CD4-positive, CD25-positive, alpha-beta regulatory T cell (primary cell): Measurements from ENCODE around the gene LEMD3. TPM values are rescaled to one million over a fixed set of nuclear protein-coding genes. Genes with fewer than 3 reads are reported as not detected.

ENCODE experiments used
- ATAC-seq, 2 donors: fragments of 150-1000 bp; cut with Tn5 transposase; one replicate each; pipeline ENCODE4 v1.10.0; 2021; ENCODE audit warnings: low read depth in 2 of 2, moderate number of reproducible peaks in 2 of 2, moderate library complexity in 1 of 2
- DNase-seq, 3 donors: peaks; one replicate each; pipeline versions ENCODE4 v3.0.0 to v3.0.0-alpha.2; 2012 to 2022; ENCODE audit warnings: mixed read lengths in 1 of 3
- H3K27ac ChIP-seq: one replicate; pipeline ENCODE4 v1.7.0; 2013; ENCODE audit warnings: mild to moderate bottlenecking, low read length; ENCODE audit not compliant: insufficient read depth, poor library complexity, severe bottlenecking
- H3K27me3 ChIP-seq: one replicate; pipeline ENCODE4 v1.7.0; 2013; ENCODE audit warnings: low read length; ENCODE audit not compliant: control insufficient read depth, insufficient read depth
- H3K36me3 ChIP-seq: one replicate; pipeline ENCODE4 v1.7.0; 2013; ENCODE audit warnings: mild to moderate bottlenecking, low read length, moderate library complexity; ENCODE audit not compliant: control insufficient read depth, insufficient read depth
- H3K4me1 ChIP-seq: 2 replicates; pipeline ENCODE4 v1.7.0; 2013; ENCODE audit warnings: mild to moderate bottlenecking, low read length; ENCODE audit not compliant: insufficient read depth, control insufficient read depth, poor library complexity, severe bottlenecking
- H3K4me3 ChIP-seq: one replicate; pipeline ENCODE4 v1.7.0; 2013; ENCODE audit warnings: low read depth, mild to moderate bottlenecking, low read length, moderate library complexity
- H3K9me3 ChIP-seq, 2 experiments: 1 replicate in 1 of 2; 2 replicates in 1 of 2; pipeline ENCODE4 v1.7.0; 2013; ENCODE audit warnings: low read length in 2 of 2, mild to moderate bottlenecking in 1 of 2, moderate library complexity in 1 of 2; ENCODE audit not compliant: control insufficient read depth in 2 of 2
- H3K27ac Mint-ChIP-seq, 3 donors: one replicate each; pipeline ENCODE4 v1.8.0; 2020 to 2022; ENCODE audit warnings: mild to moderate bottlenecking in 3 of 3, mixed read lengths in 3 of 3, moderate library complexity in 2 of 3
- H3K27me3 Mint-ChIP-seq: one replicate; pipeline ENCODE4 v1.8.0; 2022; ENCODE audit warnings: mild to moderate bottlenecking, mixed read lengths
- H3K36me3 Mint-ChIP-seq: one replicate; pipeline ENCODE4 v1.8.0; 2020; ENCODE audit warnings: mixed read lengths
- H3K4me1 Mint-ChIP-seq, 4 donors: one replicate each; pipeline ENCODE4 v1.8.0; 2020 to 2022; ENCODE audit warnings: mixed read lengths in 4 of 4, mild to moderate bottlenecking in 1 of 4
- H3K4me3 Mint-ChIP-seq, 4 donors: one replicate each; pipeline ENCODE4 v1.8.0; 2020 to 2022; ENCODE audit warnings: mild to moderate bottlenecking in 4 of 4, mixed read lengths in 4 of 4, moderate library complexity in 3 of 4
- H3K9me3 Mint-ChIP-seq, 7 donors: one replicate each; pipeline ENCODE4 v1.8.0; 2020 to 2022; ENCODE audit warnings: mixed read lengths in 7 of 7, mild to moderate bottlenecking in 3 of 7, moderate library complexity in 2 of 7
- polyA plus RNA-seq, 4 donors: library from polyadenylated mRNA; unstranded; fragments of 300-500 nt; fragmentation: Illumina TruSeq; gene quantifications; one replicate each; pipeline ENCODE4 v1.2.3, GENCODE V29; 2021
- total RNA-seq: library from RNA; stranded (reverse); gene quantifications from one replicate; pipeline ENCODE4 v1.2.3, GENCODE V29; 2022

LEMD3 gene
- total and polyA plus RNA-seq, 5 donors from 2014 or later, result 31.4 to 68.9 (median 37.4) TPM

DNA sequence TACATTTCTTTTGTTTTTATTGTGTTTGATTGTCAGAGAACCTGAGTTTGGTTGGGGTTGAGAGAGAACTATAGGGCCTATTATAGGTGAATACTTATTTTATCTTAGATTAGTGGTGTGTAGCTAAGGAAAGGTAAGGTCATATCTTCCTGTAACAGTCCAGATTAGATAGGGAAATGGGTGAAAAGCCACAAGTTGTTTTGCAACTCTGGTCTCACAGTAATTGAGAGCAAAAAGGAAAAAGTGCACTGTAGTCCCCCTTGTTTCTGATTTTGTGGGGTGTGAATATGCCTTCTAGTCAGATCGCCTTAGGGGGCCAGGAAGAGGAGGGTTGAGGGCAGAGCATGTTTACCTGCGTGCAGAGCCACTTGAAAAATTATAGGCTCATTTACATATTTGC lies 118.0 kb downstream of the LEMD3 start:
- H3K4me3 Mint-ChIP-seq, result no peak overlapping the region
- no peak overlapping the region for H3K4me3 ChIP-seq
- no peaks in the 10 kb centered on the region for H3K36me3 Mint-ChIP-seq
- H3K4me1 Mint-ChIP-seq, result no peaks in the 10 kb centered on the region
- DNase-seq, result no peak
- H3K27me3 Mint-ChIP-seq, result peaks cover 12% of the 10 kb centered on the region
- no peak overlapping the region for H3K27ac ChIP-seq
- no peak for ATAC-seq
- no peaks in the 10 kb centered on the region for H3K36me3 ChIP-seq
- H3K4me1 ChIP-seq, result no peaks in the 10 kb centered on the region
- no peak overlapping the region for H3K27ac Mint-ChIP-seq
- no peaks in the 10 kb centered on the region for H3K9me3 Mint-ChIP-seq
- peaks cover 3% of the 10 kb centered on the region for H3K27me3 ChIP-seq
- H3K9me3 ChIP-seq, result no peaks in the 10 kb centered on the region

DNA sequence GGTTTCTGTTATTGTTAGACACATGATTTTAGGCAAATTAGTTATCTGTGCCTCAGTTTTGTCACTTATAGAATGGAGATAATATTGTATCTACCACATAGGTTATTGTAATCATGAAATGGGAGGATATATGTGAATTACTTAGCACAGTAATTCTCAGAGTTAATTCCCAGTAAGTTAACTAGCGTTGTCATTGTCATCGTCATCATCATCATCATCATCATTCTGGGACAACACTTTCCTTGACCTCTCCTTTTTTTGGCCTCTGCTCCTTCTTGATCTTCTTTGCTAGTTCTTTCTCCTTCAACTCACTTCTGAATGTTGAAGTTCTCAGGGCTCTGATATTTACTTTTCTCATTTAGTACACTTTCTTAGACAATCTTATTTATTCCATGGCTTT lies 122.9 kb downstream of the LEMD3 start:
- no peak overlapping the region for H3K4me3 Mint-ChIP-seq
- no peaks in the 10 kb centered on the region for H3K36me3 Mint-ChIP-seq
- Histone ChIP-seq H3K9me3 (no peaks in the 10 kb centered on the region), H3K27ac (no peak overlapping the region), H3K36me3 (no peaks in the 10 kb centered on the region), H3K4me3 (no peak overlapping the region), H3K27me3 (peaks cover 5% of the 10 kb centered on the region), H3K4me1 (no peaks in the 10 kb centered on the region)
- H3K9me3 Mint-ChIP-seq, result peaks cover 0 to 6% (median 0%) of the 10 kb centered on the region in 7 donors
- no peak overlapping the region for H3K27ac Mint-ChIP-seq
- ATAC-seq, result no peak
- H3K27me3 Mint-ChIP-seq, result peaks cover 25% of the 10 kb centered on the region
- DNase-seq, result no peak
- H3K4me1 Mint-ChIP-seq, result no peaks in the 10 kb centered on the region

GRCh38 chr12:65293735-65294134 lies 124.4 kb downstream of the LEMD3 start:
- DNase-seq (no peak), ATAC-seq (no peak)
- no peaks in the 10 kb centered on the region for H3K9me3 ChIP-seq
- Mint-ChIP-seq H3K27ac (no peak overlapping the region), H3K4me1 (no peaks in the 10 kb centered on the region), H3K27me3 (peaks cover 20% of the 10 kb centered on the region), H3K36me3 (no peaks in the 10 kb centered on the region), H3K9me3 (peaks cover 0 to 6% (median 0%) of the 10 kb centered on the region in 7 donors), H3K4me3 (no peak overlapping the region)
- H3K4me1 ChIP-seq, result no peaks in the 10 kb centered on the region
- no peak overlapping the region for H3K27ac ChIP-seq
- H3K36me3 ChIP-seq, result no peaks in the 10 kb centered on the region
- H3K4me3 ChIP-seq, result no peak overlapping the region
- H3K27me3 ChIP-seq, result peaks cover 5% of the 10 kb centered on the region

DNA sequence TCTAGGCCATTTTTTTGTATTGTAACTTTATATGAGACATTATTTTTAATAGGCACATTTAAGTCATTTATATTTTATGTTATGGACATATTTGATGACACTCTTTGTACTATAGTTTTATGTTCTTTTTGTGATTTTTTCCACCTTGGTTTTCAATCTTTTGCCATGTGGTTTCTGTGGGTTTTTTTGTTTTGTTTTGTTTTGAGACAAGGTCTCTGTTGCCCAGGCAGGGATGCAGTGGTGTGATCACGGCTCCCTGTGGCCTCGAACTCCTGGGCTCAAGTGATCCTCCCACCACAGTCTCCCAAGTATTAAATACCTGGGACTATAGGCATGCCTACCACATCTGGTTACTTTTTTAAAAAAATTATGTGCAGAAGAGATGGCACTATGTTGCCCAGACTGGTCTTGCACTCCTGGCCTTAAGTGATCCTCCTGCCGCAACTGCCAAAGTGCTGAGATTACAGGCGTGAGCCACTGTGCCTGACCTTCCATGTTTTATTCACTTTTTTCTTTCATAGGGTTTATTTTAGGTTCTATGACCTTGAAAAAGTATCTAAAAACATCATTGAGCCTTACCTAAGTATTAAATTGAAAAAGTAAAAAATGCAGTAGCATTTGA lies 125.4 kb downstream of the LEMD3 start:
- no peak overlapping the region for H3K27ac ChIP-seq
- H3K9me3 Mint-ChIP-seq, result peaks cover 0 to 6% (median 0%) of the 10 kb centered on the region in 7 donors

DNA sequence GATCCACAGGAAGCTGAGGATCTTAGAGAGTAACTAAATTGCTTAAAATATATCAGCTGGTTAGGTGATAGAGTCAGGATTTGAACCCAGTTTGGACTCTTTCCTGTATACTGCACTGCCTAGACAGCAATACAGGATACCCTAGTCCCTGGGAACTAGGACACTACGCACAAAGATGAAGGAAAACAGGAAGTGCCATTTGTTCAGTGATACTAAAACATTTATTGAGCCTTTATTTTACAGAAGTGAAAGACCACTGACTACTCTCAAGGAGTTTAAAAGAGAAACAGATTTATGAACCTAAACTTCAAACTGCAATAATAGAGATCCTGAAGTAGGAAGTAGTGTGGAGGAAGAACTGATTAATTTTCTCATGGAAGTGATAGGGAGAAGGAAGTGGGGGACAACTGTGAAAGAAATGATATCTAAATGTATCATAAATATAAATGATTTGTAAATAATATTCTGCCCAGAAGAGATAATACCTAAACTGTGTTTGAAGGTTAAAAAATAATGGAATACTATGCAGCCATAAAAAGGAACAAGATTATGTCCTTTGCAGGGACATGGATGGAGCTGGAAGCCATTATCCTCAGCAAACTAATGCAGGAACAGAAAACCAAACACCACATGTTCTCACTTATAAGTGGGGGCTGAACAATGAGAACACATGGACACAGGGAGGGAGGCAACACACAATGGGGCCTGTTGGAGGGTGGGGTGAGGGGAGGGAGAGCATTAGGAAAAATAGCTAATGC lies 127.3 kb downstream of the LEMD3 start:
- H3K27me3 Mint-ChIP-seq, result peaks cover 21% of the 10 kb centered on the region
- H3K9me3 Mint-ChIP-seq, result peaks cover 0 to 6% (median 0%) of the 10 kb centered on the region in 7 donors
- no peaks in the 10 kb centered on the region for H3K36me3 Mint-ChIP-seq
- Histone ChIP-seq H3K4me3 (no peak overlapping the region), H3K9me3 (no peaks in the 10 kb centered on the region), H3K36me3 (no peaks in the 10 kb centered on the region), H3K27me3 (peaks cover 21% of the 10 kb centered on the region), H3K4me1 (no peaks in the 10 kb centered on the region), H3K27ac (no peak overlapping the region)
- ATAC-seq (no peak), DNase-seq (no peak)
- no peaks in the 10 kb centered on the region for H3K4me1 Mint-ChIP-seq
- H3K4me3 Mint-ChIP-seq, result no peak overlapping the region
- H3K27ac Mint-ChIP-seq, result no peak overlapping the region

More for the DNA sequence above, 125.4 kb downstream of the LEMD3 start:
- Histone ChIP-seq H3K4me3 (no peak overlapping the region), H3K4me1 (no peaks in the 10 kb centered on the region), H3K27me3 (peaks cover 12% of the 10 kb centered on the region), H3K9me3 (no peaks in the 10 kb centered on the region), H3K36me3 (no peaks in the 10 kb centered on the region)
- Mint-ChIP-seq H3K4me3 (no peak overlapping the region), H3K4me1 (no peaks in the 10 kb centered on the region), H3K27ac (peak overlapping the region in 1 of 3 donors; percentile 11), H3K36me3 (no peaks in the 10 kb centered on the region), H3K27me3 (peaks cover 25% of the 10 kb centered on the region)
- ATAC-seq (no peak), DNase-seq (no peak)

Other genes starting within 250 kb of the LEMD3 start
- gene WIF1, start 48.3 kb upstream of the LEMD3 start, total RNA-seq, result not detected
- not detected for gene WIF1, start 48.3 kb upstream of the LEMD3 start, polyA plus RNA-seq
- gene MSRB3, start 109.1 kb downstream of the LEMD3 start, total RNA-seq, result 1.8 TPM
- not detected for gene MSRB3, start 109.1 kb downstream of the LEMD3 start, polyA plus RNA-seq